Epidermal melanocyte (primary cell): ENCODE measurements around the gene BRD7.

Experiments used
- DNase-seq: peaks from one replicate; pipeline ENCODE4 v3.0.0; 2011; ENCODE audit warnings: low spot score; ENCODE audit not compliant: insufficient read length

The BRD7 gene

DNA sequence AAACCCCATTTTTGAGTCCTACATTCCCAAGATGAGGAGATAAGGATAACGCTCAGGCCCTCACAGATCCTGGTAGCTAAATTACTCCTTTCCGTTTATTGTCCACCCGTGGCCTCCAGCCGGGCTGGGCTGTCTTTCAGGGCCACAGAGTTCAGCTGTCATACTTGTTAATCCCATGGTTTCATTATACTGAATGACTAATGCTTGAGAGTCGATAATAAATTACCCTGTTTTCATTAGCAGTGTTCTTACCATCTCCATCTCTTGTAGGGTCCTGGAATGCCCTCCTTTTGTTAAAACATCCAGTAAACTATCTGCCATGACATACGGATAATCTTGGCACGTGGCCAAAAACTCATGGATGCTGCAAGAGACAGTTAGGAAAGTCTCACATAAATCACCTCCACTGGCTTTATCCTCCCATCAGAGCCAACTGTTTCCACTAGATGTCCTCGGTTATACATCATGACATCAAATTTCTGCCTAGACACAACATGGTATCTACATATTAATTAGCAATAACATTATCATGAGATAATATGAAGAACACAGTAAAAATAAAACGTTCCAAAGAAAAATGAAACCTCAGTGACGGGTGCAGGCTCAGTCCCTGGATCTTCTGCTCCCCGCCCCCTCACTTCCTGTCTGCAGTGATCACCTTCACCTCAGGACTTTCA, 45.3 kb downstream of the BRD7 start:
- DNase-seq = no peak

GRCh38 chr16:50322333-50322732, 46.5 kb downstream of the BRD7 start:
- DNase-seq = no peak

- DNase-seq = no peak
These were observed 48.5 kb downstream of the BRD7 start for GRCh38 chr16:50320310-50320709.

DNA sequence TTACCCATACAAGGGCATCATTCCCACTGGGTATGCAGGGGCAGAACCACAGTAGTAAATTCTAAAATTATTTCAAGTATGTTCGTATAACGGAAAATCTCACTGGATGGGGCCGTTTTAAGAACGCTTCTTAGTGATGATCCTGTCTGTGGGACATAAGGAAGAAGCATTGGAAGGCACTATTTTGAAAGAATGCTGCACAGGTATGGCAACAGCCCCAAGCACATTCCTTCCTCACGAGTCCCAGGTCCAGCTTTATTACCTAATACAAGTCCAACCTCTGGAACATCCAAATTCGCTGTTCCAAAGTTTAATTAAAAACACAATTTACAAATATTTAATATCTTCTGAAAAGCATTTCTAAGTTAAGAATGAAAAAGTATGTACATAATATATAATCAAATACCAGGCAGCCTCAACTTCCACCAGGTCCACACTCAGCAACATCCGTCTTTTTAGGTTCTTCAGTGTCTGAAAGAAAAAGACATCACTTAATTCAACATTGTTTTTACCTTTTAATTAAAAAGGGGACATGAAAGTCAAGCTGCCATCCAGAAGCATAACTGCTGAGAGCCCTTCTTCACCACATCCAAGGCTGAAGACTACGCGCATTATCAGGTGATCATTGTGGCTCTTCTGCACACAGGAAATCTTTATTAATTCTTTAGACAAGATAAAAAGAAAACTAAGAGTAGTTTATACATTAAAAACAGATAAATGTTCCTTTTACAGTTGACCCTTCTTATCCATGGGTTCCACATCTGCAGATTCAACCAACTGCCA, 49.8 kb downstream of the BRD7 start:
- DNase-seq = no peak

GRCh38 chr16:50316848-50317630, 51.7 kb downstream of the BRD7 start:
- DNase-seq = no peak

DNA sequence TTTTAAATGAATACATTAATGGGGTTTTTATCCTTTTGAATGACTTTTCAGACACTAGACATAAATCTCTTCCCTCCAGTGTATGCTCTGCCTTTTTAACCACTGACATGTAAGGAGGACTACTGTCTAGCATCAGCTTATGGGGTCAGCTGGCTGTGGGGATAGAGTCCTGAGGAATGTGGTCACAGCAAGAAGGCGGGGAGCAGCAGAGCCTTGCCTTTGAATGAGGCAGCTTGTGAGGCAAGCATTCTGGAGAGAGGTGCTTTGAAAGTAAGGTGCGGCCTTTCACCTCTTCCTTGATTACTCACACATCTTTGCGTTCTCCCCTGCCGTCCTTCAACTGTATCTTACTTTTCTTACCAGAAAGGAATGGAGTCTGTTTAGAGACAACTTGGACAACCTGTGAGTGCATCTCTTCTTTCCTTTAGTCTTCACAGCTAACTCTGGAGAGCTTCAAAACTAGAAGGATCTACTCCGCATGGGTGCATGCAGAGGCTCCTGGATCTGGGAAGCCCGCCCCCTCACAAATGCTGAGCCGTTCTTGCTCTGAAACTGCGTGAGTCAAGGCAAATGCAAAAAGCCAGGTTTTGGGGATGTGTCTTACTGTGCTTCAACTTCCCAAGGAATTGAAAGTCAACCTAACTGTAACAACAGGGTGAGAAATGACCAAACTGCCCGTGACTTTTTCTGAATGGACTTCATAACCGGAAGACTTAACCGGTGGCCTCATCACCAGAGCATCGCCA, 52.5 kb downstream of the BRD7 start:
- DNase-seq = no peak

- DNase-seq = no peak
These were observed 53.3 kb downstream of the BRD7 start for GRCh38 chr16:50315346-50315997.

- DNase-seq = no peak
These were observed 54.1 kb downstream of the BRD7 start for GRCh38 chr16:50314665-50315064.

DNA sequence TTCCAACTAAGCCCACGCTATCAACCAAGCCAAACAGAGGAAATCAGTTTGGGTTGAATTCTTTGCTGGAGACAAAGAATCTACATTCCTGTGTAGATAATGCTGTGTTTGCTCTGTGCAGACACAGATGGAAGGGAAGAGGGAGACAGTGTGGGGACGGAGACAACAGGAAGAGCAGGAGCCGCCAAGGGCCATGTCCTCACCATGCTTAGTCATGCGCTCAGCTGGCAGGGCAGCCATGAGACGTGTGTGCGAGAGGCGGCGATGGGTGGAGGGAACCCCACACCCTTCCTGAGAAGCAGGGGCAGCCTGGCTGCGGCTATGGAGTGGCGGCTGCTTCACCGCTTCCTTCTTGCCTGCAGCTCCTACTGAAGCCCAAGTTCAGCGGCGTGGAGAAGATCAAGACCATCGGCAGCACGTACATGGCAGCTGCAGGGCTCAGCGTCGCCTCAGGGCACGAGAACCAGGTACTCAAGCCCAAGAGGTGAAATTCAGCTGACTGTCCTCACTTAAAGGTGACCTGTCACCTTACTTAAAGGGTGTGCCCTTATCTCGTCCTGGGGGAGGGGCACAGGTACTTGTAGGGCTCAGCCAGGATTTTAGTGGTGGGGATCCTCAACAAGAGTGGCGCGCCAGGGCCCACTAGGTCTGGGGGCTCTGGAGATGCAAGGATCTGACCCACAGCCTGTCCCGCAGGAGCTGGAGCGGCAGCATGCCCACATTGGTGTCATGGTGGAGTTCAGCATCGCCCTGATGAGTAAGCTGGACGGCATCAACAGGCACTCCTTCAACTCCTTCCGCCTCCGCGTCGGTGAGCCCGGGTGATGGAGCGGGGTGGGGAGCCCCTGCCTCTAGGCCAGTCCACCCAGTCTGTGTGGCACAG, 55.0 kb downstream of the BRD7 start:
- no peak for DNase-seq

- DNase-seq = no peak
These were observed 56.8 kb downstream of the BRD7 start for GRCh38 chr16:50311891-50312501.

- no peak for DNase-seq
These were observed 57.7 kb downstream of the BRD7 start for GRCh38 chr16:50311134-50311528.

DNA sequence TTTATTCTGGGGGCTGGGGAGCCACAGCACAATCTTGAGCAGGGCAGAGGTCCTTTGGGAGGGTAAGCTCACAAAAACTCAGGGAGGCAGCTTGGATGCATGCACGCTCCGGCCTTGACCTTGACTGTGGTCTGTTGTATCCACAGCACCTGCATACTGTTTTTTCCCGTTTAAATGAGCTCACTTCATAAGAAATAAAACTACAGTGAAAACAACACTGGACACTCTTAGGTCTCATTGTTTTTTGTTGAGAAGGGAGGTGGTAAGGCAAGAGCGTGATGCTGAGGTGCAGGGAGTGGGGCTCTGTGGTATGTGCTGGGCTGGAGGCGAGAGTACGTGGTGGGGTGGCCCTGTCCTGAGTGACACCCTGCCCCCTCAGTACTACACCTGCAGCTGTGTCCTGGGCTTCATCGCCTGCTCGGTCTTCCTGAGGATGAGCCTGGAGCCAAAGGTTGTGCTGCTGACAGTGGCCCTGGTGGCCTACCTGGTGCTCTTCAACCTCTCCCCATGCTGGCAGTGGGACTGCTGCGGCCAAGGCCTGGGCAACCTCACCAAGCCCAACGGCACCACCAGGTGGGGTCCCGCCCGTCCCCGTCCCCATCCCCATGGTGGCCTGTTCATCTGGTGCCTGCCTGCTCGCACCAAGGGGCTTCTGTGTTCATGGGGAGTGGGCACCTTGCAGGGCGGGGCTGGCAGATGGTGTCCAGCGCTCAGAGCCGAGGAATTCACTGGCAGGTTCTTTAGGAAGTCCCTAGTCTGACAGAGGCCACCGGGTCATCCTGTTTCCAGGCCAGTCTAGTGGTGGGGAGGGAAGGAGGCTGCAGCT, 58.3 kb downstream of the BRD7 start:
- DNase-seq = no peak

- DNase-seq = no peak
These were observed 59.1 kb downstream of the BRD7 start for GRCh38 chr16:50309527-50310307.

GRCh38 chr16:50309156-50309526, 59.6 kb downstream of the BRD7 start:
- no peak for DNase-seq

DNA sequence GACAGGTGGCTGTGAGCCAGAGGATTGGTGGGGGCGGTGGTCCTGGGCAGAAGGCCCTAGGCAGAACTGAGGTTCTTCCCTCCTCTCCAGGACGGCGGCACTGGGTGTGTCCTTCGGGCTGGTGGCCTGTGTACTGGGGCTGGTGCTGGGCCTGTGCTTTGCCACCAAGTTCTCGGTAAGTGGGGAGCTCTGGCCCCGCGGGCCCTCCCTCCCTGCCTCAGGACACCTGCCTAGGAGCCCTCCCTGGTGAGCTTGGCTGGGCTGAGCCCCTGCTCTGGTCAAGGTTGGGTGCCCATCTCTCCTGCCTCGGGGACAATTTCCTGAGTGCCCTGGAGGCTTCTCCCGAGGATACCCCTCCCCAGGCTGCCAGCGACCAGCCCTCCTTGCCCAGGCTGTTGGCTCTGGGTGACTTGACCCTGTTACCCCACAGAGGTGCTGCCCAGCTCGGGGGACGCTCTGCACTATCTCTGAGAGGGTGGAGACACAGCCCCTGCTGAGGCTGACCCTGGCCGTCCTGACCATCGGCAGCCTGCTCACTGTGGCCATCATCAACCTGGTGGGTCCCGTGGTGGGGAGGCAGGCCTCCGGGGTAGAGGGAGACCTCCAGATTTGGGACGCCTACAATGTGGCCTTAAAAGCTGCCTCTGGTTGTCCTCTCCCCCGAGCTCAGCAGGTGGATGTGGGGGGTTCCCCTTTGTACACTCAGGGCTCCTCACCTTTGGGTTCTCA, 60.4 kb downstream of the BRD7 start:
- DNase-seq = no peak

DNA sequence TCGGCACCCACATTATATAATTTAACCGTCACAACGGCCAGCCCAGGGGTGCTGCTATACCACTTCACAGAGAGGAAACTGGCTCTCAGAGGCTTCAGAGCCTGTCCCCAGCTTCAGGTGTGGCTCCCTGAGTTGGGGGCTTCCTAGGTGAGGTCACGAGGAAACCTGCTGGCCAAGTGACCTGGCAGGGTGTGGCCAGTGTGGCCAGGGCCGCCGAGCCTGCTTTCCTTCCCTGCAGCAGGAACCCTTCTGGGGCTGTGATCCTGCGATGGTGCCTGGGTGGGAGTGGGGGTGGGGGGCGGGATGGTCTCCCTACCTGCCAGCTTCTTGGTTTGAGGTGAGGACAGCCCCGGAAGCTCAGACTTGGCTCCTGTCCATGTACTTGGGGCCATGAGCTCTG, 62.5 kb downstream of the BRD7 start:
- no peak for DNase-seq

DNA sequence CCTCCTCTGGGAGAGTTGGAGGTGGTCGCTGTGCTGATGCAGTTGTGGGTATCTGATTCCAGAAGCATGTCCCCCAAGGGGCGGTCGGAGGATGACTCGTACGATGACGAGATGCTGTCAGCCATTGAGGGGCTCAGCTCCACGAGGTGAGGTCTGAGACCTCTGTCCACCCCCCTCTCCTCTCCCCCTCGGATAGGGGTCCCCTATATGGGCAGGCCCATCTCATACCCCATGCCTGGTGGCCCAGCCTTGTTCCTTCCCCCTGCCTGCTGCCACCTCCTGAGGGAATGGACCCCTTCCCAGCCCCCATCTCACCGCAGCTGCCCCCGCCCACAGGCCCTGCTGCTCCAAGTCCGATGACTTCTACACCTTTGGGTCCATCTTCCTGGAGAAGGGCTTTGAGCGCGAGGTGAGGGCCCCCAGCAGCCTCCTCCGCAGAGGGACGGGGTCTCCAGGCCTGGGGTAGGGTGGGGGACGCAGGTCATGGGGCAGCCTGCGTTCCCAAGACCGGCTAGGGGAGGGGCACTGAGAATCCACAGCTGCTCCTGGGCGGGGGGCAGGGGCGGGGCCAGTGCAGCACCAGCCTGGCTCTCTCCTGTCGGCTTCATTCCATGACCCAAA, 63.2 kb downstream of the BRD7 start:
- no peak for DNase-seq
